MM.1S (cell line): Measurements from ENCODE around the gene ACOXL.

Experiments
- DNase-seq: peaks from one replicate; pipeline ENCODE4 v3.0.0-alpha.2; 2015
- H2AFZ ChIP-seq: fragments of 300-600 bp; sonication (generic); 2 replicates; pipeline ENCODE4 v1.6.0; 2016; ENCODE audit warnings: antibody characterized with exemption, low read length
- H3F3A ChIP-seq: fragments of 300-600 bp; sonication (generic); 2 replicates; pipeline ENCODE4 v1.6.1; 2016; ENCODE audit warnings: mild to moderate bottlenecking, antibody characterized with exemption, low read length, moderate library complexity, mixed read lengths; ENCODE audit not compliant: insufficient read depth
- H3K27ac ChIP-seq: fragments of 300-600 bp; sonication (generic); 2 replicates; pipeline ENCODE4 v1.5.1; 2016; ENCODE audit warnings: mild to moderate bottlenecking, low read length
- H3K27me3 ChIP-seq: fragments of 300-600 bp; sonication (generic); replicated peaks from 2 replicates; pipeline ENCODE4 v1.6.0; 2016; ENCODE audit warnings: low read length; ENCODE audit not compliant: insufficient read depth
- H3K36me3 ChIP-seq: fragments of 300-600 bp; sonication (generic); replicated peaks from 2 replicates; pipeline ENCODE4 v1.6.1; 2016; ENCODE audit warnings: mild to moderate bottlenecking, low read length, mixed read lengths; ENCODE audit not compliant: insufficient read depth
- H3K4me1 ChIP-seq: fragments of 300-600 bp; sonication (generic); 2 replicates; pipeline ENCODE4 v1.6.1; 2016; ENCODE audit warnings: low read length, mixed read lengths
- H3K4me2 ChIP-seq: fragments of 300-600 bp; sonication (generic); 2 replicates; pipeline ENCODE4 v1.6.0; 2016; ENCODE audit warnings: low read depth, low read length
- H3K4me3 ChIP-seq: fragments of 300-600 bp; sonication (generic); 2 replicates; pipeline ENCODE4 v1.5.1; 2016; ENCODE audit warnings: low read length, mixed read lengths
- H3K79me2 ChIP-seq: fragments of 300-600 bp; sonication (generic); 2 replicates; pipeline ENCODE4 v1.6.1; 2016; ENCODE audit warnings: mixed run types, low read length, mixed read lengths
- H3K9ac ChIP-seq: fragments of 300-600 bp; sonication (generic); 2 replicates; pipeline ENCODE4 v1.6.1; 2016; ENCODE audit warnings: low read length, mixed read lengths
- H3K9me2 ChIP-seq: fragments of 300-600 bp; sonication (generic); replicated peaks from 2 replicates; pipeline ENCODE4 v1.6.1; 2016; ENCODE audit warnings: mild to moderate bottlenecking, low read length, mixed read lengths; ENCODE audit not compliant: insufficient read depth
- H3K9me3 ChIP-seq: fragments of 300-600 bp; sonication (generic); replicated peaks from 2 replicates; pipeline ENCODE4 v1.6.1; 2016; ENCODE audit warnings: mild to moderate bottlenecking, low read length, mixed read lengths; ENCODE audit not compliant: insufficient read depth
- H4K20me1 ChIP-seq: fragments of 300-600 bp; sonication (generic); 2 replicates; pipeline ENCODE4 v1.6.1; 2016; ENCODE audit warnings: mild to moderate bottlenecking, low read length, moderate library complexity, mixed read lengths; ENCODE audit not compliant: insufficient read depth
- EZH2 ChIP-seq: fragments of 300-600 bp; sonication (generic); optimal IDR thresholded peaks from 2 replicates; pipeline ENCODE3; 2017; ENCODE audit warnings: low read depth, mild to moderate bottlenecking, antibody characterized with exemption, low read length, mixed read lengths
- EZH2phosphoT487 ChIP-seq: fragments of 300-600 bp; sonication (generic); IDR thresholded peaks from 2 replicates; pipeline ENCODE4 v1.6.1; 2018; ENCODE audit warnings: antibody characterized with exemption, low read length
- TF ChIP-seq, protein P1 (sequence below): fragments of 300-600 bp; sonication (generic); IDR thresholded peaks from 2 replicates; pipeline ENCODE4 v1.5.1; 2016; ENCODE audit warnings: antibody characterized with exemption, low read length, mixed read lengths

Gene ACOXL

DNA sequence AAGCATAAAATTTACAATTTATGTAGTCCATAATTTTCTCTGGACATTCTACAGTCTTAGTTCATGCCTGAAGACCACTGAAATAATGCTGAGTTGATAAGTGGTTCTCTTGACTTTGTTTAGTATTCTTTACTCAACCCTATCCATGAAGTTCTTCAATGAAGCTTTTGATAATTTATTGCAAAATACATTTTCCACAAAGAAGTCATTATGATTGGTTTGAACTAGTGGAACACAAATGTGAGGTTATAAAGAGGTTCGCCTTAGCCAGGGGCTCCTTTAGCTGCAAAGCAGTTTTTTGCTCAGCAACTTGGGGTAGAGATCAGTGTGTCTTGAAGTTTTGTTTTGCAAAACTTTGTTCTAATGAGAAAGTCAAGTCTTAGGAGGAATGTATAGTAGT, 394.2 kb downstream of the ACOXL start:
- Histone ChIP-seq H3K4me3 (no peak overlapping the region), H3K9me3 (no peaks in the 10 kb centered on the region), H2AFZ (no peak overlapping the region), H3K9ac (no peak overlapping the region), H3K27me3 (no peaks in the 10 kb centered on the region), H3K9me2 (no peaks in the 10 kb centered on the region), H4K20me1 (peaks cover 29% of the 10 kb centered on the region), H3K4me2 (no peak overlapping the region), H3K27ac (no peak overlapping the region), H3K79me2 (peaks cover 96% of the 10 kb centered on the region), H3K4me1 (peaks cover 28% of the 10 kb centered on the region), H3K36me3 (peaks cover 15% of the 10 kb centered on the region), H3F3A (peaks cover 6% of the 10 kb centered on the region; the same call in 1 of the 2 replicates)
- no peak for DNase-seq
- no peak for TF ChIP-seq EZH2
- TF ChIP-seq EZH2phosphoT487 = no peak
- TF ChIP-seq, protein P1, sequence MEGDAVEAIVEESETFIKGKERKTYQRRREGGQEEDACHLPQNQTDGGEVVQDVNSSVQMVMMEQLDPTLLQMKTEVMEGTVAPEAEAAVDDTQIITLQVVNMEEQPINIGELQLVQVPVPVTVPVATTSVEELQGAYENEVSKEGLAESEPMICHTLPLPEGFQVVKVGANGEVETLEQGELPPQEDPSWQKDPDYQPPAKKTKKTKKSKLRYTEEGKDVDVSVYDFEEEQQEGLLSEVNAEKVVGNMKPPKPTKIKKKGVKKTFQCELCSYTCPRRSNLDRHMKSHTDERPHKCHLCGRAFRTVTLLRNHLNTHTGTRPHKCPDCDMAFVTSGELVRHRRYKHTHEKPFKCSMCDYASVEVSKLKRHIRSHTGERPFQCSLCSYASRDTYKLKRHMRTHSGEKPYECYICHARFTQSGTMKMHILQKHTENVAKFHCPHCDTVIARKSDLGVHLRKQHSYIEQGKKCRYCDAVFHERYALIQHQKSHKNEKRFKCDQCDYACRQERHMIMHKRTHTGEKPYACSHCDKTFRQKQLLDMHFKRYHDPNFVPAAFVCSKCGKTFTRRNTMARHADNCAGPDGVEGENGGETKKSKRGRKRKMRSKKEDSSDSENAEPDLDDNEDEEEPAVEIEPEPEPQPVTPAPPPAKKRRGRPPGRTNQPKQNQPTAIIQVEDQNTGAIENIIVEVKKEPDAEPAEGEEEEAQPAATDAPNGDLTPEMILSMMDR = no peak

DNA sequence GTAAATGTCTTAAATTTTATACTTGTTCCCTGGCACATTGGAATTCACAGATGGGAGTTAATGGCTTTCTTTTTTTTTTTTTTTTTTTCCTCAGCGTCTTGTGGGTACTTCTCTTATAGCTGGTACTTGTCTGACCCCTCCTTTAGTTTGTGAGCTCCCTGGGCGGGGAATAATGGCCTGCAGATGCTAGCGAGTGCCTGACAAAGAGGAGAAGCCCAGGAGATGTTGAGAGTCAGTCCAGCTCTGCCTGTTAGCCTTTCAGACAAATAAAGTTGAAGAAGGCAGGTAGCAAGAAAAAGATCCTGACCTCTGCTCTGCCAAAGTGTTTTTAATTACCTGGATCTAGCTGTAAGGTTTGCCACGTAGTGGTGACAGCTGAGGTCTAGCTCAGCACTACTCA, 395.0 kb downstream of the ACOXL start:
- H3K79me2 ChIP-seq = peaks cover 97% of the 10 kb centered on the region

DNA sequence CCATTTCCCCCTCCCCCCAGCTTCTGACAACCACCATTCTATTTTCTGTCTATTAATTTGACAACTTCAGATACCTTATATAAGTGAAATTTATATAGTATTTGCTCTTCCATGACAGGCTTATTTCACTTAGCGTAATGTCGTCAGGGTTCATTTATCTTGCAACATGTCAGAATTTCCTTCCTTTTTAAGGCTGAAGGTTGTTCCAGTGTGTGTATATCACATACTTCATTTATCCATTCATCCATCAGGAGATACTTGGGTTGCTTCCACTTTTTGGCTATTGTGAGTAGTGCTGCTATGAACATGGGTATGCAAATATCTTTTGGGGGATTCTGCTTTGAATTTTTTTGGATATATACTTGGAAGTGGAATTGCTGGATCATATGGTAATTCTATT, 395.7 kb downstream of the ACOXL start:
- peaks cover 39% of the 10 kb centered on the region for H3K4me1 ChIP-seq
- TF ChIP-seq EZH2phosphoT487 (no peak), EZH2 (no peak)
- TF ChIP-seq, protein P1 = no peak
- DNase-seq = no peak
- H3K79me2 ChIP-seq = peaks cover 99% of the 10 kb centered on the region
- no peak overlapping the region for H3K9ac ChIP-seq
- no peaks in the 10 kb centered on the region for H3K27me3 ChIP-seq
- H2AFZ ChIP-seq = no peak overlapping the region
- H3K36me3 ChIP-seq = peaks cover 22% of the 10 kb centered on the region
- H3K9me2 ChIP-seq = no peaks in the 10 kb centered on the region
- no peaks in the 10 kb centered on the region for H3K9me3 ChIP-seq
- no peaks in the 10 kb centered on the region for H3F3A ChIP-seq
- H3K4me3 ChIP-seq = no peak overlapping the region
- peaks cover 38% of the 10 kb centered on the region for H4K20me1 ChIP-seq
- no peak overlapping the region for H3K27ac ChIP-seq
- no peak overlapping the region for H3K4me2 ChIP-seq

More for the DNA sequence above, 395.0 kb downstream of the ACOXL start:
- Histone ChIP-seq H3F3A (peaks cover 3% of the 10 kb centered on the region; the same call in 1 of the 2 replicates), H2AFZ (no peak overlapping the region), H3K9ac (no peak overlapping the region), H3K27me3 (no peaks in the 10 kb centered on the region), H3K4me2 (no peak overlapping the region), H3K4me3 (no peak overlapping the region), H3K27ac (no peak overlapping the region), H3K36me3 (peaks cover 15% of the 10 kb centered on the region), H3K9me2 (no peaks in the 10 kb centered on the region), H3K9me3 (no peaks in the 10 kb centered on the region), H4K20me1 (peaks cover 31% of the 10 kb centered on the region), H3K4me1 (peaks cover 32% of the 10 kb centered on the region)
- no peak for TF ChIP-seq EZH2phosphoT487
- TF ChIP-seq, protein P1 = no peak
- no peak for TF ChIP-seq EZH2
- DNase-seq = no peak
